Tibial nerve (tissue), 4 donors: ENCODE results near the gene TAF4.

Source experiments
- EP300 ChIP-seq, 2 donors: sonication (generic); formaldehyde crosslinking; IDR thresholded peaks; one replicate each; pipeline ENCODE4 v1.6.1; 2017; ENCODE audit warnings: antibody characterized with exemption in 2 of 2, mild to moderate bottlenecking in 1 of 2
- POLR2A ChIP-seq, 2 donors: fragments of 450-650 bp; IDR thresholded peaks; one replicate each; pipeline ENCODE4 v1.6.1; 2017; ENCODE audit warnings: antibody characterized with exemption in 2 of 2, mild to moderate bottlenecking in 2 of 2, moderate library complexity in 2 of 2
- TF ChIP-seq, protein P1 (sequence below), 5 experiments: fragments of 200-600 bp in 3 of 5; fragments of 450-650 bp in 2 of 5; sonication (generic) in 3 of 5; IDR thresholded peaks; one replicate each; pipeline ENCODE4 v1.5.1; 2016 to 2019; ENCODE audit warnings: antibody characterized with exemption in 5 of 5, mild to moderate bottlenecking in 3 of 5, moderate library complexity in 2 of 5

DNA sequence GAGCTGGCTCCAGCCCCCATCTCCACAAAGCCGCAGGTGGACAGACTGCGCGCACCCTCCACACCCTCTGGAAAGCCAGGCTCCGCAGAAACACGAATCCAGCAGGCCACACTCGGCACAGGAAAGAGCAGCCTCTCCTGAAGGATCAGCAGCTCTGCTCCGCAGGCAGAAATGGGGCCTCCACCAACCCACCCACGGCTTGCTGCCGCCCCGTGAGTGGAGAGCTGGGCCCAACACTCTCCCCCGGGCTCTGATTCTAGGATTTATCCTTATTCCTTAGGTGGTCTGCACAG lies 39.2 kb downstream of the TAF4 start:
- TF ChIP-seq, protein P1, sequence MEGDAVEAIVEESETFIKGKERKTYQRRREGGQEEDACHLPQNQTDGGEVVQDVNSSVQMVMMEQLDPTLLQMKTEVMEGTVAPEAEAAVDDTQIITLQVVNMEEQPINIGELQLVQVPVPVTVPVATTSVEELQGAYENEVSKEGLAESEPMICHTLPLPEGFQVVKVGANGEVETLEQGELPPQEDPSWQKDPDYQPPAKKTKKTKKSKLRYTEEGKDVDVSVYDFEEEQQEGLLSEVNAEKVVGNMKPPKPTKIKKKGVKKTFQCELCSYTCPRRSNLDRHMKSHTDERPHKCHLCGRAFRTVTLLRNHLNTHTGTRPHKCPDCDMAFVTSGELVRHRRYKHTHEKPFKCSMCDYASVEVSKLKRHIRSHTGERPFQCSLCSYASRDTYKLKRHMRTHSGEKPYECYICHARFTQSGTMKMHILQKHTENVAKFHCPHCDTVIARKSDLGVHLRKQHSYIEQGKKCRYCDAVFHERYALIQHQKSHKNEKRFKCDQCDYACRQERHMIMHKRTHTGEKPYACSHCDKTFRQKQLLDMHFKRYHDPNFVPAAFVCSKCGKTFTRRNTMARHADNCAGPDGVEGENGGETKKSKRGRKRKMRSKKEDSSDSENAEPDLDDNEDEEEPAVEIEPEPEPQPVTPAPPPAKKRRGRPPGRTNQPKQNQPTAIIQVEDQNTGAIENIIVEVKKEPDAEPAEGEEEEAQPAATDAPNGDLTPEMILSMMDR (IDR thresholded peaks at IDR 0.05) = no peak
- TF ChIP-seq EP300 (IDR thresholded peaks at IDR 0.05) (no peak), POLR2A (IDR thresholded peaks at IDR 0.05) (no peak)
